CD4-positive, alpha-beta memory T cell (primary cell): ENCODE data around the gene SLC25A13. TPM values are rescaled to one million over a fixed set of nuclear protein-coding genes. Genes with fewer than 3 reads are reported as not detected.

Source experiments
- CTCF ChIA-PET: fragments of 350-600 bp; sonication (Branson Sonifier 250); formaldehyde crosslinking; loops from one replicate; lab custom pipeline; 2021; ENCODE audit warnings: inconsistent platforms; ENCODE audit not compliant: partially characterized antibody; lab: Charles Lee
- POLR2A ChIA-PET: fragments of 350-600 bp; sonication (Branson Sonifier 250); formaldehyde crosslinking; loops from one replicate; lab custom pipeline; 2021; ENCODE audit not compliant: partially characterized antibody; lab: Charles Lee
- DNase-seq, 5 donors: peaks; one replicate each; pipeline versions ENCODE4 v3.0.0 to v3.0.0-alpha.2; 2020 to 2022; ENCODE audit warnings: mixed read lengths in 1 of 5
- H3K27ac ChIP-seq: one replicate; pipeline ENCODE4 v1.7.0; 2013; ENCODE audit warnings: low read depth, low read length
- H3K27me3 ChIP-seq: 2 replicates; pipeline ENCODE4 v1.7.0; 2013; ENCODE audit warnings: mild to moderate bottlenecking, low read length, moderate library complexity; ENCODE audit not compliant: insufficient read depth
- H3K36me3 ChIP-seq: 2 replicates; pipeline ENCODE4 v1.7.0; 2013; ENCODE audit warnings: mild to moderate bottlenecking, low read length, moderate library complexity; ENCODE audit not compliant: insufficient read depth
- H3K4me1 ChIP-seq: 2 replicates; pipeline ENCODE4 v1.7.0; 2013; ENCODE audit warnings: mild to moderate bottlenecking, low read length, moderate library complexity; ENCODE audit not compliant: insufficient read depth
- H3K4me3 ChIP-seq, 2 donors: one replicate each; pipeline ENCODE4 v1.7.0; 2013; ENCODE audit warnings: low read length in 2 of 2, mild to moderate bottlenecking in 1 of 2
- H3K9me3 ChIP-seq, 2 donors: one replicate each; pipeline ENCODE4 v1.7.0; 2013; ENCODE audit warnings: low read length in 2 of 2, control low read depth in 1 of 2; ENCODE audit not compliant: control insufficient read depth in 1 of 2
- H3K27ac Mint-ChIP-seq, 7 donors: one replicate each; pipeline ENCODE4 v1.8.0; 2020 to 2021; ENCODE audit warnings: mixed read lengths in 7 of 7, mild to moderate bottlenecking in 6 of 7, inconsistent platforms in 3 of 7, moderate library complexity in 3 of 7
- H3K27me3 Mint-ChIP-seq, 2 donors: one replicate each; pipeline ENCODE4 v1.8.0; 2020 to 2021; ENCODE audit warnings: mixed read lengths in 2 of 2
- H3K36me3 Mint-ChIP-seq, 2 donors: one replicate each; pipeline ENCODE4 v1.8.0; 2020 to 2021; ENCODE audit warnings: mixed read lengths in 2 of 2, inconsistent platforms in 1 of 2, mild to moderate bottlenecking in 1 of 2
- H3K4me1 Mint-ChIP-seq, 4 donors: one replicate each; pipeline ENCODE4 v1.8.0; 2020 to 2021; ENCODE audit warnings: mixed read lengths in 4 of 4, mild to moderate bottlenecking in 1 of 4
- H3K4me3 Mint-ChIP-seq, 8 donors: one replicate each; pipeline ENCODE4 v1.8.0; 2020 to 2021; ENCODE audit warnings: mixed read lengths in 8 of 8, mild to moderate bottlenecking in 7 of 8, moderate library complexity in 6 of 8, inconsistent platforms in 3 of 8
- H3K9me3 Mint-ChIP-seq, 8 donors: one replicate each; pipeline ENCODE4 v1.8.0; 2020 to 2021; ENCODE audit warnings: mixed read lengths in 8 of 8, mild to moderate bottlenecking in 5 of 8, inconsistent platforms in 3 of 8, moderate library complexity in 1 of 8
- intact Hi-C: fragments of 100-400 bp; cut with micrococcal nuclease; formaldehyde crosslinking; loops from one replicate; pipeline ENCODE4 v1.15.1; 2023
- polyA plus RNA-seq, 2 donors: library from polyadenylated mRNA; unstranded; fragments of 300-500 nt; fragmentation: Illumina TruSeq; gene quantifications; one replicate each; pipeline ENCODE4 v1.2.3, GENCODE V29; 2021
- total RNA-seq, 2 experiments: library from RNA; stranded (reverse); gene quantifications; one replicate each; pipeline ENCODE4 v1.2.3, GENCODE V29; 2021

The SLC25A13 gene
- total and polyA plus RNA-seq, 4 experiments from 2014 or later: 5.2 to 12.2 (median 8.2) TPM

GRCh38 chr7:96314402-96315124, 7.3 kb downstream of the SLC25A13 start:
- no peak overlapping the region for H3K27ac Mint-ChIP-seq
- H3K27ac ChIP-seq: no peak overlapping the region

GRCh38 chr7:96313940-96314339, 8.0 kb downstream of the SLC25A13 start:
- H3K27me3 Mint-ChIP-seq: no peaks in the 10 kb centered on the region
- H3K9me3 ChIP-seq: no peaks in the 10 kb centered on the region
- DNase-seq: no peak
- H3K36me3 ChIP-seq: no peaks in the 10 kb centered on the region
- H3K4me1 ChIP-seq: peaks cover 4% of the 10 kb centered on the region
- ChIA-PET POLR2A (no interaction called here), CTCF (no interaction called here)
- no peak overlapping the region for H3K27ac ChIP-seq
- intact Hi-C loops: no loop called here
- H3K9me3 Mint-ChIP-seq: peaks cover 0 to 2% (median 0%) of the 10 kb centered on the region in 8 donors
- H3K4me1 Mint-ChIP-seq: peaks cover 34 to 50% (median 36%) of the 10 kb centered on the region in 4 donors
- peak overlapping the region in 1 of 7 donors; percentile 7 for H3K27ac Mint-ChIP-seq
- no peak overlapping the region for H3K4me3 Mint-ChIP-seq
- H3K4me3 ChIP-seq: no peak overlapping the region
- peaks cover 4 to 11% of the 10 kb centered on the region in 2 donors for H3K36me3 Mint-ChIP-seq
- H3K27me3 ChIP-seq: no peaks in the 10 kb centered on the region

More at GRCh38 chr7:96314402-96315124, 7.3 kb downstream of the SLC25A13 start:
- Mint-ChIP-seq H3K9me3 (peaks cover 0 to 2% (median 0%) of the 10 kb centered on the region in 8 donors), H3K36me3 (peaks cover 4 to 10% of the 10 kb centered on the region in 2 donors), H3K27me3 (no peaks in the 10 kb centered on the region), H3K4me3 (no peak overlapping the region), H3K4me1 (peaks cover 34 to 50% (median 36%) of the 10 kb centered on the region in 4 donors)
- intact Hi-C loops: no loop called here
- Histone ChIP-seq H3K27me3 (no peaks in the 10 kb centered on the region), H3K4me3 (no peak overlapping the region), H3K36me3 (no peaks in the 10 kb centered on the region), H3K4me1 (peaks cover 4% of the 10 kb centered on the region), H3K9me3 (no peaks in the 10 kb centered on the region)
- ChIA-PET POLR2A (no interaction called here), CTCF (no interaction called here)
- no peak for DNase-seq

GRCh38 chr7:96312502-96312901, 9.4 kb downstream of the SLC25A13 start:
- ChIA-PET POLR2A (interaction anchor here (0.8 kb wide), 1 partner anchor 27 kb away, joined by 3 read pairs; no protein-coding TSS in a partner anchor), CTCF (no interaction called here)
- Mint-ChIP-seq H3K4me1 (peaks cover 28 to 48% (median 38%) of the 10 kb centered on the region in 4 donors), H3K27me3 (no peaks in the 10 kb centered on the region), H3K9me3 (peaks cover 0 to 2% (median 0%) of the 10 kb centered on the region in 8 donors), H3K4me3 (no peak overlapping the region), H3K27ac (no peak overlapping the region), H3K36me3 (peaks cover 5 to 20% of the 10 kb centered on the region in 2 donors)
- DNase-seq: no peak
- intact Hi-C loops: no loop called here
- Histone ChIP-seq H3K4me3 (no peak overlapping the region), H3K27ac (no peak overlapping the region), H3K36me3 (no peaks in the 10 kb centered on the region), H3K4me1 (peaks cover 4% of the 10 kb centered on the region), H3K9me3 (no peaks in the 10 kb centered on the region), H3K27me3 (no peaks in the 10 kb centered on the region)

- no peak for DNase-seq
- Mint-ChIP-seq H3K27me3 (no peaks in the 10 kb centered on the region), H3K36me3 (peaks cover 5 to 20% of the 10 kb centered on the region in 2 donors), H3K4me3 (no peak overlapping the region), H3K9me3 (peaks cover 0 to 2% (median 0%) of the 10 kb centered on the region in 8 donors), H3K4me1 (peaks cover 26 to 48% (median 39%) of the 10 kb centered on the region in 4 donors), H3K27ac (no peak overlapping the region)
- H3K9me3 ChIP-seq: no peaks in the 10 kb centered on the region
- H3K27me3 ChIP-seq: no peaks in the 10 kb centered on the region
- H3K27ac ChIP-seq: no peak overlapping the region
- no peaks in the 10 kb centered on the region for H3K36me3 ChIP-seq
- ChIA-PET CTCF (no interaction called here), POLR2A (no interaction called here)
- H3K4me1 ChIP-seq: peaks cover 4% of the 10 kb centered on the region
- no peak overlapping the region for H3K4me3 ChIP-seq
- intact Hi-C loops: no loop called here
Measured at GRCh38 chr7:96311967-96312366, 9.9 kb downstream of the SLC25A13 start.

GRCh38 chr7:96310110-96310509, 11.8 kb downstream of the SLC25A13 start:
- Histone ChIP-seq H3K27me3 (no peaks in the 10 kb centered on the region), H3K27ac (no peak overlapping the region), H3K4me1 (peaks cover 4% of the 10 kb centered on the region), H3K36me3 (no peaks in the 10 kb centered on the region), H3K9me3 (no peaks in the 10 kb centered on the region), H3K4me3 (no peak overlapping the region)
- peaks cover 5 to 24% of the 10 kb centered on the region in 2 donors for H3K36me3 Mint-ChIP-seq
- no peak for DNase-seq
- peaks cover 30 to 51% (median 36%) of the 10 kb centered on the region in 4 donors for H3K4me1 Mint-ChIP-seq
- no peaks in the 10 kb centered on the region for H3K27me3 Mint-ChIP-seq
- intact Hi-C loops: no loop called here
- H3K4me3 Mint-ChIP-seq: no peak overlapping the region
- ChIA-PET POLR2A (no interaction called here), CTCF (no interaction called here)
- no peak overlapping the region for H3K27ac Mint-ChIP-seq
- H3K9me3 Mint-ChIP-seq: peaks cover 0 to 2% (median 0%) of the 10 kb centered on the region in 8 donors

- Histone ChIP-seq H3K9me3 (no peaks in the 10 kb centered on the region), H3K27ac (no peak overlapping the region), H3K36me3 (no peaks in the 10 kb centered on the region), H3K4me1 (peaks cover 11% of the 10 kb centered on the region), H3K4me3 (no peak overlapping the region), H3K27me3 (no peaks in the 10 kb centered on the region)
- intact Hi-C loops: no loop called here
- Mint-ChIP-seq H3K36me3 (peaks cover 5 to 24% of the 10 kb centered on the region in 2 donors), H3K4me3 (no peak overlapping the region), H3K4me1 (peaks cover 34 to 51% (median 40%) of the 10 kb centered on the region in 4 donors), H3K9me3 (peaks cover 0 to 2% (median 0%) of the 10 kb centered on the region in 8 donors), H3K27ac (no peak overlapping the region), H3K27me3 (no peaks in the 10 kb centered on the region)
- no peak for DNase-seq
- ChIA-PET CTCF (no interaction called here), POLR2A (no interaction called here)
Measured at GRCh38 chr7:96308950-96309263, 13.0 kb downstream of the SLC25A13 start.

- Mint-ChIP-seq H3K27me3 (no peaks in the 10 kb centered on the region), H3K36me3 (peaks cover 5 to 23% of the 10 kb centered on the region in 2 donors), H3K4me1 (peaks cover 38 to 53% (median 42%) of the 10 kb centered on the region in 4 donors), H3K9me3 (peaks cover 0 to 2% (median 0%) of the 10 kb centered on the region in 8 donors), H3K27ac (peak overlapping the region in 1 of 7 donors; percentile 83), H3K4me3 (no peak overlapping the region)
- DNase-seq: no peak
- ChIA-PET POLR2A (no interaction called here), CTCF (no interaction called here)
- H3K36me3 ChIP-seq: no peaks in the 10 kb centered on the region
- no peak overlapping the region for H3K27ac ChIP-seq
- peaks cover 16% of the 10 kb centered on the region for H3K4me1 ChIP-seq
- intact Hi-C loops: no loop called here
- no peak overlapping the region for H3K4me3 ChIP-seq
- H3K27me3 ChIP-seq: no peaks in the 10 kb centered on the region
- H3K9me3 ChIP-seq: no peaks in the 10 kb centered on the region
Measured at GRCh38 chr7:96308253-96308949, 13.5 kb downstream of the SLC25A13 start.
